IMR-90 (cell line): ENCODE measurements around the gene CACUL1. TPM values are rescaled to one million over a fixed set of nuclear protein-coding genes. Genes with fewer than 3 reads are reported as not detected.

Experiments used
- ATAC-seq: fragments of 200-7000 bp; cut with Tn5 transposase; 2 replicates; pipeline ENCODE4 v1.9.1; 2020; ENCODE audit warnings: low read depth, mild to moderate bottlenecking, moderate library complexity
- BruUV-seq: library from RNA; stranded (reverse); fragments of 400-500 nt; replicated peaks from 2 replicates; lab custom pipeline; 2021; lab: Mats Ljungman, UMichigan
- CTCF ChIA-PET: fragments of 300-600 bp; formaldehyde crosslinking; extraction: SDS; loops from one replicate; lab custom pipeline; 2021; ENCODE audit warnings: antibody characterized with exemption; lab: Yijun Ruan, JAX
- POLR2A ChIA-PET: fragments of 300-600 bp; sonication (Branson Sonifier 250); formaldehyde crosslinking; loops from one replicate; lab custom pipeline; 2022; ENCODE audit warnings: antibody characterized with exemption; ENCODE audit not compliant: unreplicated experiment; lab: Charles Lee
- DNase-seq: peaks from one replicate; pipeline ENCODE4 v3.0.0; 2013
- H2AFZ ChIP-seq: replicated peaks from 2 replicates; pipeline ENCODE3; 2013; ENCODE audit warnings: low read length, mild to moderate bottlenecking; ENCODE audit not compliant: poor library complexity
- H2AK5ac ChIP-seq: 2 replicates; pipeline ENCODE4 v1.6.1; 2013; ENCODE audit warnings: low read depth, low read length, inconsistent platforms
- H2AK9ac ChIP-seq: replicated peaks from 2 replicates; pipeline ENCODE3; 2013; ENCODE audit warnings: mild to moderate bottlenecking, low read depth, low read length, moderate library complexity; ENCODE audit not compliant: poor library complexity
- H2BK120ac ChIP-seq: 2 replicates; pipeline ENCODE4 v1.6.1; 2013; ENCODE audit warnings: low read depth, low read length, inconsistent platforms
- H2BK15ac ChIP-seq: 3 replicates; pipeline ENCODE4 v1.6.1; 2013; ENCODE audit warnings: low read depth, low read length, inconsistent platforms
- H2BK20ac ChIP-seq: 2 replicates; pipeline ENCODE4 v1.6.1; 2013; ENCODE audit warnings: low read depth, mild to moderate bottlenecking, inconsistent platforms, low read length, moderate library complexity
- H2BK5ac ChIP-seq: 2 replicates; pipeline ENCODE4 v1.6.1; 2013; ENCODE audit warnings: mild to moderate bottlenecking, low read depth, low read length, inconsistent platforms; ENCODE audit not compliant: poor library complexity, severe bottlenecking
- H3K14ac ChIP-seq: replicated peaks from 2 replicates; pipeline ENCODE4 v1.6.1; 2013; ENCODE audit warnings: low read depth, low read length, inconsistent platforms
- H3K18ac ChIP-seq: 2 replicates; pipeline ENCODE4 v1.6.1; 2013; ENCODE audit warnings: low read depth, low read length, control low read depth
- H3K23ac ChIP-seq: 2 replicates; pipeline ENCODE4 v1.6.1; 2013; ENCODE audit warnings: low read depth, low read length, inconsistent platforms
- H3K27ac ChIP-seq: 2 replicates; pipeline ENCODE4 v1.5.1; 2013; ENCODE audit warnings: mild to moderate bottlenecking, control low read depth, low read length; ENCODE audit not compliant: insufficient read depth
- H3K27me3 ChIP-seq: 2 replicates; pipeline ENCODE4 v1.6.1; 2013; ENCODE audit warnings: low read length; ENCODE audit not compliant: control insufficient read depth, insufficient read depth
- H3K36me3 ChIP-seq: 2 replicates; pipeline ENCODE4 v1.6.1; 2013; ENCODE audit warnings: low read length, mixed read lengths; ENCODE audit not compliant: control insufficient read depth, insufficient read depth
- H3K4ac ChIP-seq: 2 replicates; pipeline ENCODE4 v1.6.1; 2013; ENCODE audit warnings: low read depth, low read length, inconsistent platforms
- H3K4me1 ChIP-seq: 2 replicates; pipeline ENCODE4 v1.6.1; 2013; ENCODE audit warnings: low read length, mixed read lengths; ENCODE audit not compliant: control insufficient read depth, insufficient read depth
- H3K4me2 ChIP-seq: 2 replicates; pipeline ENCODE4 v1.6.1; 2013; ENCODE audit warnings: low read depth, mild to moderate bottlenecking, control low read depth, low read length, moderate library complexity
- H3K4me3 ChIP-seq: 2 replicates; pipeline ENCODE4 v1.5.1; 2013; ENCODE audit warnings: low read depth, mild to moderate bottlenecking, control low read depth, low read length, moderate library complexity; ENCODE audit not compliant: insufficient read depth
- H3K56ac ChIP-seq: 2 replicates; pipeline ENCODE4 v1.6.1; 2013; ENCODE audit warnings: low read length, inconsistent platforms; ENCODE audit not compliant: insufficient read depth; ENCODE audit errors: extremely low read depth
- H3K79me1 ChIP-seq, 2 experiments: 2 replicates each; pipeline ENCODE4 v1.6.1; 2013; ENCODE audit warnings: low read length in 2 of 2, inconsistent platforms in 1 of 2, low read depth in 1 of 2
- H3K9ac ChIP-seq: 2 replicates; pipeline ENCODE4 v1.6.1; 2013; ENCODE audit warnings: low read depth, low read length, control low read depth
- H3K9me1 ChIP-seq: 2 replicates; pipeline ENCODE4 v1.6.1; 2013; ENCODE audit warnings: low read length, inconsistent platforms; ENCODE audit not compliant: insufficient read depth
- H3K9me3 ChIP-seq: 2 replicates; pipeline ENCODE4 v1.6.1; 2013; ENCODE audit warnings: low read length; ENCODE audit not compliant: control insufficient read depth, insufficient read depth
- H4K20me1 ChIP-seq: 2 replicates; pipeline ENCODE4 v1.6.1; 2013; ENCODE audit warnings: low read length, inconsistent platforms; ENCODE audit not compliant: insufficient read depth
- H4K5ac ChIP-seq: 2 replicates; pipeline ENCODE4 v1.6.1; 2013; ENCODE audit warnings: mild to moderate bottlenecking, low read depth, low read length, control low read depth
- H4K8ac ChIP-seq, 2 experiments: 2 replicates each; pipeline ENCODE4 v1.6.1; 2013; ENCODE audit warnings: low read depth in 2 of 2, low read length in 2 of 2, control low read depth in 1 of 2, inconsistent platforms in 1 of 2
- H4K91ac ChIP-seq: 2 replicates; pipeline ENCODE4 v1.6.1; 2013; ENCODE audit warnings: low read depth, low read length, inconsistent platforms; ENCODE audit not compliant: insufficient read depth
- BHLHE40 ChIP-seq: fragments of 150-350 bp; IDR thresholded peaks from 2 replicates; pipeline ENCODE4 v1.6.1; 2016; ENCODE audit warnings: mild to moderate bottlenecking, low read depth, low read length
- CEBPB ChIP-seq: IDR thresholded peaks from 2 replicates; pipeline ENCODE4 v1.6.1; 2012; ENCODE audit warnings: low read depth, low read length, improper control_type of control experiment
- CHD1 ChIP-seq: IDR thresholded peaks from 2 replicates; pipeline ENCODE4 v1.6.1; 2012; ENCODE audit warnings: low read depth, low read length, improper control_type of control experiment
- FOS ChIP-seq: fragments of 150-350 bp; IDR thresholded peaks from 2 replicates; pipeline ENCODE4 v1.6.1; 2016; ENCODE audit warnings: low read depth, low read length
- MAFK ChIP-seq: IDR thresholded peaks from 2 replicates; pipeline ENCODE4 v1.6.1; 2012; ENCODE audit warnings: low read depth, low read length, improper control_type of control experiment
- MAZ ChIP-seq: IDR thresholded peaks from 2 replicates; pipeline ENCODE4 v1.6.1; 2012; ENCODE audit warnings: low read depth, mild to moderate bottlenecking, low read length, improper control_type of control experiment, moderate library complexity, borderline replicate concordance
- MXI1 ChIP-seq: IDR thresholded peaks from 2 replicates; pipeline ENCODE4 v1.6.1; 2012; ENCODE audit warnings: low read depth, mild to moderate bottlenecking, low read length, moderate library complexity, borderline replicate concordance
- NFE2L2 ChIP-seq: fragments of 150-350 bp; IDR thresholded peaks from 2 replicates; pipeline ENCODE4 v1.6.1; 2016; ENCODE audit warnings: low read depth, mild to moderate bottlenecking, low read length
- POLR2A ChIP-seq: IDR thresholded peaks from 2 replicates; pipeline ENCODE4 v1.6.1; 2012; ENCODE audit warnings: mild to moderate bottlenecking, low read depth, low read length
- RAD21 ChIP-seq: IDR thresholded peaks from 2 replicates; pipeline ENCODE4 v1.6.1; 2012; ENCODE audit warnings: low read length, improper control_type of control experiment
- RCOR1 ChIP-seq: IDR thresholded peaks from 2 replicates; pipeline ENCODE4 v1.6.1; 2012; ENCODE audit warnings: mild to moderate bottlenecking, low read length, improper control_type of control experiment; ENCODE audit not compliant: insufficient replicate concordance
- RFX5 ChIP-seq: IDR thresholded peaks from 2 replicates; pipeline ENCODE4 v1.8.0; 2012; ENCODE audit warnings: low read depth, mild to moderate bottlenecking, low read length, moderate library complexity
- SMC3 ChIP-seq: fragments of 150-350 bp; IDR thresholded peaks from 2 replicates; pipeline ENCODE4 v1.6.1; 2016; ENCODE audit warnings: low read depth, mild to moderate bottlenecking, antibody characterized with exemption, low read length, moderate library complexity
- WGBS, 2 experiments: methylation state at CpG; one replicate each; pipeline versions ENCODE4 v1.1.5 to v1.1.7; 2013; ENCODE audit warnings: missing lambda C conversion rate in 2 of 2; ENCODE audit not compliant: insufficient read length in 1 of 2; ENCODE audit errors: extremely low coverage in 2 of 2; 5-methylcytosine and 5-hydroxymethylcytosine counted together
- dilution Hi-C: fragments of 300-500 bp; cut with HindIII; formaldehyde crosslinking; loops from one replicate; pipeline ENCODE4 v1.14.3; 2018; ENCODE audit warnings: low sequenced_read_pairs; ENCODE audit not compliant: unreplicated experiment
- in situ Hi-C: fragments of 300-500 bp; cut with MboI; formaldehyde crosslinking; loops from 3 replicates; pipeline ENCODE4 v1.14.3; 2019; ENCODE audit warnings: low sequenced_read_pairs, inconsistent platforms, mixed read lengths
- intact Hi-C: fragments of 100-400 bp; cut with micrococcal nuclease; formaldehyde crosslinking; loops from 2 replicates; pipeline ENCODE4 v1.10.0; 2022
- polyA plus RNA-seq, 3 experiments: library from polyadenylated mRNA; depleted of rRNA; stranded (reverse); fragments of >200 nt; gene quantifications; 2 replicates each; pipeline ENCODE4 v1.2.3, GENCODE V29; 2012; ENCODE audit warnings: low replicate concordance in 1 of 3
- total RNA-seq: library from RNA; depleted of rRNA; stranded (reverse); fragments of >200 nt; gene quantifications from 2 replicates; pipeline ENCODE4 v1.2.3, GENCODE V29; 2012
- TF ChIP-seq, protein P1 (sequence below): fragments of 150-350 bp; IDR thresholded peaks from 2 replicates; pipeline ENCODE4 v1.6.1; 2017; ENCODE audit warnings: mild to moderate bottlenecking, antibody characterized with exemption, low read length, low read depth
- TF ChIP-seq, protein P2 (sequence below): conservative IDR thresholded peaks from 2 replicates; pipeline ENCODE4 v1.5.1; 2012; ENCODE audit warnings: mild to moderate bottlenecking, low read depth, low read length, improper control_type of control experiment
- TF ChIP-seq, protein P3 (sequence below): fragments of 150-350 bp; IDR thresholded peaks from 2 replicates; pipeline ENCODE4 v1.6.1; 2016; ENCODE audit warnings: low read depth, mild to moderate bottlenecking, low read length, moderate library complexity, borderline replicate concordance

CACUL1 gene
- total and polyA plus RNA-seq, 2 of the 4 experiments (the other 2 are of a cell fraction): 5.3 to 23.5 TPM

DNA sequence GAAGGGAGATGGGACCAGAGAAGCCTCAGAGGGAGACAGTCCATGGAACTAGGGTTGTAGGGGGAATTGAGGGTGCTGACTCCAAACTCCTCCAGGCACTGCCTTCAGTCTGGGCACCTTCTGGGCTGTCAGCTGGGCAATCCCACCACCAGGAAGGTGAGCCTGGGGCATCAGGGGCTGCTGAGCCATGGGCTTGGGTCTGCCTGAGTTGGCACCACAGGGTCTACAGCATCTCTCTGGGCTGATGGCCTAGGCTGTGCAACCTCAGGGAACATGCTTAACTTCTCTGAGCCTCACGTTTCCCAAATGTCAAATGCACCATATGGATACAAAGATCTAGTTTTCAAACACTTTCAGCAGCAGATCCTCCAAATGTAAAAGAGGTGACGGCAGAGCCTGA is 112.5 kb downstream of the CACUL1 start:
- Histone ChIP-seq H2AK9ac (no peak overlapping the region), H3K4me2 (no peak overlapping the region), H3K4me3 (no peak overlapping the region), H3K9me1 (no peaks in the 10 kb centered on the region), H3K18ac (no peak overlapping the region), H2BK5ac (no peak overlapping the region), H3K4ac (no peak overlapping the region), H3K9ac (no peak overlapping the region), H3K27me3 (peaks cover 3% of the 10 kb centered on the region; the same call in 1 of the 2 replicates), H4K8ac (no peak overlapping the region), H3K27ac (no peak overlapping the region), H2AK5ac (no peak overlapping the region), H3K9me3 (no peaks in the 10 kb centered on the region), H2BK120ac (no peak overlapping the region), H2BK20ac (no peak overlapping the region), H2AFZ (no peak overlapping the region), H4K20me1 (no peaks in the 10 kb centered on the region), H3K56ac (no peak overlapping the region), H3K36me3 (no peaks in the 10 kb centered on the region), H3K4me1 (no peaks in the 10 kb centered on the region), H3K14ac (no peak overlapping the region), H3K79me1 (no peaks in the 10 kb centered on the region), H3K23ac (no peak overlapping the region), H4K91ac (no peak overlapping the region), H2BK15ac (no peak overlapping the region), H4K5ac (no peak overlapping the region)
- ChIA-PET POLR2A (no interaction called here), CTCF (no interaction called here)
- DNase-seq (no peak), ATAC-seq (no peak)
- dilution Hi-C loops: no loop called here
- TF ChIP-seq, protein P1, sequence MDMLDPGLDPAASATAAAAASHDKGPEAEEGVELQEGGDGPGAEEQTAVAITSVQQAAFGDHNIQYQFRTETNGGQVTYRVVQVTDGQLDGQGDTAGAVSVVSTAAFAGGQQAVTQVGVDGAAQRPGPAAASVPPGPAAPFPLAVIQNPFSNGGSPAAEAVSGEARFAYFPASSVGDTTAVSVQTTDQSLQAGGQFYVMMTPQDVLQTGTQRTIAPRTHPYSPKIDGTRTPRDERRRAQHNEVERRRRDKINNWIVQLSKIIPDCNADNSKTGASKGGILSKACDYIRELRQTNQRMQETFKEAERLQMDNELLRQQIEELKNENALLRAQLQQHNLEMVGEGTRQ: no peak
- TF ChIP-seq BHLHE40 (no peak), RCOR1 (no peak), MAZ (no peak), NFE2L2 (no peak), RAD21 (no peak), MAFK (no peak), CHD1 (no peak), MXI1 (no peak), POLR2A (no peak), RFX5 (no peak), FOS (no peak), SMC3 (no peak), CEBPB (no peak)
- TF ChIP-seq, protein P2, sequence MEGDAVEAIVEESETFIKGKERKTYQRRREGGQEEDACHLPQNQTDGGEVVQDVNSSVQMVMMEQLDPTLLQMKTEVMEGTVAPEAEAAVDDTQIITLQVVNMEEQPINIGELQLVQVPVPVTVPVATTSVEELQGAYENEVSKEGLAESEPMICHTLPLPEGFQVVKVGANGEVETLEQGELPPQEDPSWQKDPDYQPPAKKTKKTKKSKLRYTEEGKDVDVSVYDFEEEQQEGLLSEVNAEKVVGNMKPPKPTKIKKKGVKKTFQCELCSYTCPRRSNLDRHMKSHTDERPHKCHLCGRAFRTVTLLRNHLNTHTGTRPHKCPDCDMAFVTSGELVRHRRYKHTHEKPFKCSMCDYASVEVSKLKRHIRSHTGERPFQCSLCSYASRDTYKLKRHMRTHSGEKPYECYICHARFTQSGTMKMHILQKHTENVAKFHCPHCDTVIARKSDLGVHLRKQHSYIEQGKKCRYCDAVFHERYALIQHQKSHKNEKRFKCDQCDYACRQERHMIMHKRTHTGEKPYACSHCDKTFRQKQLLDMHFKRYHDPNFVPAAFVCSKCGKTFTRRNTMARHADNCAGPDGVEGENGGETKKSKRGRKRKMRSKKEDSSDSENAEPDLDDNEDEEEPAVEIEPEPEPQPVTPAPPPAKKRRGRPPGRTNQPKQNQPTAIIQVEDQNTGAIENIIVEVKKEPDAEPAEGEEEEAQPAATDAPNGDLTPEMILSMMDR: no peak
- TF ChIP-seq, protein P3, sequence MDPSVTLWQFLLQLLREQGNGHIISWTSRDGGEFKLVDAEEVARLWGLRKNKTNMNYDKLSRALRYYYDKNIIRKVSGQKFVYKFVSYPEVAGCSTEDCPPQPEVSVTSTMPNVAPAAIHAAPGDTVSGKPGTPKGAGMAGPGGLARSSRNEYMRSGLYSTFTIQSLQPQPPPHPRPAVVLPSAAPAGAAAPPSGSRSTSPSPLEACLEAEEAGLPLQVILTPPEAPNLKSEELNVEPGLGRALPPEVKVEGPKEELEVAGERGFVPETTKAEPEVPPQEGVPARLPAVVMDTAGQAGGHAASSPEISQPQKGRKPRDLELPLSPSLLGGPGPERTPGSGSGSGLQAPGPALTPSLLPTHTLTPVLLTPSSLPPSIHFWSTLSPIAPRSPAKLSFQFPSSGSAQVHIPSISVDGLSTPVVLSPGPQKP: no peak
- no CpG with 5 or more reads among the region's 2 CpGs for WGBS, 2 experiments
- in situ Hi-C loops: no loop called here
- BruUV-seq: no TSS peak
- intact Hi-C loops: no loop called here
